DOHH2 (cell line): ENCODE measurements around the gene TWIST2.

Source experiments
- H3F3A ChIP-seq: fragments of 200-600 bp; sonication (generic), shearing (Covaris generic); 2 replicates; pipeline ENCODE4 v1.6.0; 2016; ENCODE audit warnings: antibody characterized with exemption, mild to moderate bottlenecking; ENCODE audit not compliant: control insufficient read depth, insufficient read depth
- H3K27ac ChIP-seq: fragments of 200-600 bp; sonication (generic); 2 replicates; pipeline ENCODE4 v1.5.1; 2014; ENCODE audit warnings: low read depth, mild to moderate bottlenecking, low read length, moderate library complexity
- H3K27me3 ChIP-seq: fragments of 200-600 bp; sonication (generic); 2 replicates; pipeline ENCODE4 v1.6.1; 2014; ENCODE audit warnings: mild to moderate bottlenecking, low read length, mixed read lengths; ENCODE audit not compliant: control insufficient read depth
- H3K36me3 ChIP-seq: fragments of 200-600 bp; sonication (generic); 2 replicates; pipeline ENCODE4 v1.6.1; 2014; ENCODE audit warnings: mild to moderate bottlenecking, low read length, moderate library complexity, mixed read lengths; ENCODE audit not compliant: control insufficient read depth
- H3K4me1 ChIP-seq: fragments of 200-600 bp; sonication (generic); 2 replicates; pipeline ENCODE4 v1.6.1; 2014; ENCODE audit warnings: mild to moderate bottlenecking, low read length, mixed read lengths; ENCODE audit not compliant: control insufficient read depth
- H3K4me2 ChIP-seq: fragments of 200-600 bp; sonication (generic); 2 replicates; pipeline ENCODE4 v1.6.0; 2014; ENCODE audit warnings: mild to moderate bottlenecking, low read length, moderate library complexity
- H3K4me3 ChIP-seq: fragments of 200-600 bp; sonication (generic); 2 replicates; pipeline ENCODE4 v1.5.1; 2014; ENCODE audit warnings: mild to moderate bottlenecking, low read length, mixed read lengths
- H3K79me2 ChIP-seq: fragments of 200-600 bp; sonication (generic); 2 replicates; pipeline ENCODE4 v1.6.1; 2014; ENCODE audit warnings: mild to moderate bottlenecking, low read length, mixed read lengths; ENCODE audit not compliant: control insufficient read depth
- H3K9me2 ChIP-seq: fragments of 200-600 bp; sonication (generic); replicated peaks from 2 replicates; pipeline ENCODE4 v1.6.1; 2014; ENCODE audit warnings: mild to moderate bottlenecking, low read length, mixed read lengths; ENCODE audit not compliant: control insufficient read depth
- H3K9me3 ChIP-seq: fragments of 200-600 bp; sonication (generic); 2 replicates; pipeline ENCODE4 v1.6.1; 2014; ENCODE audit warnings: antibody characterized with exemption, low read length, mixed read lengths; ENCODE audit not compliant: control insufficient read depth, insufficient read depth
- H4K20me1 ChIP-seq: fragments of 200-600 bp; sonication (generic); 2 replicates; pipeline ENCODE4 v1.6.0; 2014; ENCODE audit warnings: low read depth, mild to moderate bottlenecking, antibody characterized with exemption, low read length, moderate library complexity; ENCODE audit not compliant: control insufficient read depth, insufficient read depth
- EZH2phosphoT487 ChIP-seq: fragments of 200-600 bp; sonication (generic); IDR thresholded peaks from 2 replicates; pipeline ENCODE4 v1.6.1; 2017; ENCODE audit warnings: borderline replicate concordance, mild to moderate bottlenecking, antibody characterized with exemption, low read length, moderate library complexity, mixed read lengths
- TF ChIP-seq, protein P1 (sequence below): fragments of 200-600 bp; sonication (generic); IDR thresholded peaks from one replicate; pipeline ENCODE4 v1.5.1; 2014; ENCODE audit warnings: antibody characterized with exemption, mild to moderate bottlenecking, low read depth, low read length; ENCODE audit not compliant: poor library complexity, severe bottlenecking

Gene TWIST2

DNA sequence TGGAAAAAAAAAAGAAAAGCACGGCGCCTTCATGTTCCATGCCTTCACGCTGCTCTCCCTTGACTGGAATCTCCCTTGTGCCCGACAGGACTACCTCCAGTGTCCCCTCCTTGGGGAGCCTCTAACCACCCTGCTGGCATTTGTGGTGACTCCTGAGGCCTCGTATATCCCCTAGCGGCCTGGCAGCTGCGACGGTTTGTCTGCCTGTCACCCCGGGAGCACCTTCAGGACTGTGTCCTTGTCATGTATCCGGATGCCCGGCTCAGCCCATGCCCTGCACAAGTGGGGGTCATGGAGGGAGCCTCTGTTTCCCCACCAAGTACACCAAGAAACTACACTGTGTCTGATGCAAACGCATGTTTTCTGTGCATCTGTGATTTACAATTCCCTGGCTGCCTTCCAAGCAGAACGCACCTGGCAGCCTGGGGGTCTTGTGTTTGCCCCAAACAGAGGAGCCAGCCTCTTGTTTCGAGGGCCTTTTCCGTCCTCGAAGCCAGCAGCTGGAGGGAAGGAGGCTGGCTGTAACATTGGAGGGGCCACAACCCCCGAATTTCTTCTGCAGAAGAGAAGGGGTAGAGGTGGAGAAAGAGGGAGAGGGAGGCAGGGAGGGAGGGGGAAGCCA, 18.9 kb downstream of the TWIST2 start:
- Histone ChIP-seq H3K27ac (no peak overlapping the region), H3K4me1 (no peaks in the 10 kb centered on the region), H3K27me3 (no peaks in the 10 kb centered on the region), H3K36me3 (no peaks in the 10 kb centered on the region), H3K9me2 (no peaks in the 10 kb centered on the region), H3K4me2 (no peak overlapping the region), H3F3A (no peaks in the 10 kb centered on the region), H4K20me1 (no peaks in the 10 kb centered on the region), H3K79me2 (no peaks in the 10 kb centered on the region), H3K4me3 (no peak overlapping the region), H3K9me3 (no peaks in the 10 kb centered on the region; the same call in 1 of the 2 replicates)
- TF ChIP-seq EZH2phosphoT487 = no peak

DNA sequence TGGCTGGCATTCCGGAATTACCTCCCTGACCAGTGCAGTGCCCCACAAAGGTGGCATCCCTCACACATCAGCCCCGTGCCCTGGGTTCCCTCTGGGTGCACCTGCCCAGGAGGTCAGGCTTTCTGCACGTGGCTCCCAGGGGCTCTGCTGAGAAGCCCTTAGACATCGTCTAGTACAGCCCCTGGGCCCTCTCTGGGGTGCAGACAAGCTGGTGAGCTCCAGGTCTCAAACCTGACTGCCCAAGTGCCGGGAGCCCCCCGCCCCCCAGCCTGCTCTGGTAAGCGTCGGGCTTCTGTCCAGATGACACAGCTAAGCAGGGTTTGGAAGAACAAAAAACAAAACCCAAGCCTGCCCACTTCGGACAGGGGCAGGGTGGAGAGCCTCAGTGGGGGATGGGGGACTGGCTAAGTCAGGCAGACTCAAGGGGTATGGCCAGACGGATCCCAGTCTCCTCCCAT, 20.2 kb downstream of the TWIST2 start:
- H3K27me3 ChIP-seq = no peaks in the 10 kb centered on the region
- H3F3A ChIP-seq = no peaks in the 10 kb centered on the region
- TF ChIP-seq EZH2phosphoT487 = no peak
- TF ChIP-seq, protein P1, sequence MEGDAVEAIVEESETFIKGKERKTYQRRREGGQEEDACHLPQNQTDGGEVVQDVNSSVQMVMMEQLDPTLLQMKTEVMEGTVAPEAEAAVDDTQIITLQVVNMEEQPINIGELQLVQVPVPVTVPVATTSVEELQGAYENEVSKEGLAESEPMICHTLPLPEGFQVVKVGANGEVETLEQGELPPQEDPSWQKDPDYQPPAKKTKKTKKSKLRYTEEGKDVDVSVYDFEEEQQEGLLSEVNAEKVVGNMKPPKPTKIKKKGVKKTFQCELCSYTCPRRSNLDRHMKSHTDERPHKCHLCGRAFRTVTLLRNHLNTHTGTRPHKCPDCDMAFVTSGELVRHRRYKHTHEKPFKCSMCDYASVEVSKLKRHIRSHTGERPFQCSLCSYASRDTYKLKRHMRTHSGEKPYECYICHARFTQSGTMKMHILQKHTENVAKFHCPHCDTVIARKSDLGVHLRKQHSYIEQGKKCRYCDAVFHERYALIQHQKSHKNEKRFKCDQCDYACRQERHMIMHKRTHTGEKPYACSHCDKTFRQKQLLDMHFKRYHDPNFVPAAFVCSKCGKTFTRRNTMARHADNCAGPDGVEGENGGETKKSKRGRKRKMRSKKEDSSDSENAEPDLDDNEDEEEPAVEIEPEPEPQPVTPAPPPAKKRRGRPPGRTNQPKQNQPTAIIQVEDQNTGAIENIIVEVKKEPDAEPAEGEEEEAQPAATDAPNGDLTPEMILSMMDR = no peak
- no peaks in the 10 kb centered on the region for H3K36me3 ChIP-seq
- H3K79me2 ChIP-seq = no peaks in the 10 kb centered on the region
- H3K27ac ChIP-seq = no peak overlapping the region
- no peaks in the 10 kb centered on the region for H4K20me1 ChIP-seq
- no peaks in the 10 kb centered on the region for H3K9me2 ChIP-seq
- H3K4me1 ChIP-seq = no peaks in the 10 kb centered on the region
- no peaks in the 10 kb centered on the region; the same call in 1 of the 2 replicates for H3K9me3 ChIP-seq
- H3K4me3 ChIP-seq = no peak overlapping the region
- no peak overlapping the region for H3K4me2 ChIP-seq

DNA sequence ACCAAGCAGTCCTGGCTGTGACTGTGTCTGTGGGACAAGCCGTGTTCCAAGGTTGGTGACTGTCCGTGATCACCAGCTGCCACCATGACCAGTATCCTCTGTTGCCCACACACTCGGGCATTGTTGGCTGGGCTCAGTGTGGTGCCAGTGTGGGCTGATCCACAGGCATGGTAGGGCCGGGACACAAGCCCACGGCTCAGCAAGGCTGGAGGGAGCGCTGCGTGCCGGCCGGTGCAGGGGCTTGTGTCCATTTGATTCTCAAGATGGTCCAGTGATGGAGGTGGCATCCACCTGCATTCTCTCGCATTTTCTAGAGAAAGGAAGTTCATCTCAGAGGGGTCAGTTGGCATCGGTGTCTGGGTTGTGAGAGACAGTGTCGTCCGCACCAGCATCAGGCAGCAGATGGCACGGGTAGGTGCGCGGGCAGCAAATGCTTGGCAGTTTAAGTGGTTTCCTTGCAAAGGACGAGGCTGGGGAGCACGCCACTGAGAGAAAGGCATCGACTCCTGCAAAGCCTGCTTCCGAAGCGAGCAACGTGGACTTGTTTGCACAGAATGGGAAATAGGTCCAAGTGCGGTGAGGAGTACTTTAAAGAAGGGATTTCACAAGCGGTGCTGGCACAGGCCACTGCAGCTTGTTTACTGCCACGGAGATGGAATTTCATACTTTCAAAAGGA, 20.9 kb downstream of the TWIST2 start:
- Histone ChIP-seq H3K27me3 (no peaks in the 10 kb centered on the region), H3K36me3 (no peaks in the 10 kb centered on the region), H3K4me3 (no peak overlapping the region), H3K9me2 (no peaks in the 10 kb centered on the region), H4K20me1 (no peaks in the 10 kb centered on the region), H3K4me1 (no peaks in the 10 kb centered on the region), H3K9me3 (no peaks in the 10 kb centered on the region; the same call in 1 of the 2 replicates), H3K4me2 (no peak overlapping the region), H3K79me2 (no peaks in the 10 kb centered on the region), H3K27ac (no peak overlapping the region), H3F3A (no peaks in the 10 kb centered on the region)
- TF ChIP-seq, protein P1 = no peak
- TF ChIP-seq EZH2phosphoT487 = no peak

DNA sequence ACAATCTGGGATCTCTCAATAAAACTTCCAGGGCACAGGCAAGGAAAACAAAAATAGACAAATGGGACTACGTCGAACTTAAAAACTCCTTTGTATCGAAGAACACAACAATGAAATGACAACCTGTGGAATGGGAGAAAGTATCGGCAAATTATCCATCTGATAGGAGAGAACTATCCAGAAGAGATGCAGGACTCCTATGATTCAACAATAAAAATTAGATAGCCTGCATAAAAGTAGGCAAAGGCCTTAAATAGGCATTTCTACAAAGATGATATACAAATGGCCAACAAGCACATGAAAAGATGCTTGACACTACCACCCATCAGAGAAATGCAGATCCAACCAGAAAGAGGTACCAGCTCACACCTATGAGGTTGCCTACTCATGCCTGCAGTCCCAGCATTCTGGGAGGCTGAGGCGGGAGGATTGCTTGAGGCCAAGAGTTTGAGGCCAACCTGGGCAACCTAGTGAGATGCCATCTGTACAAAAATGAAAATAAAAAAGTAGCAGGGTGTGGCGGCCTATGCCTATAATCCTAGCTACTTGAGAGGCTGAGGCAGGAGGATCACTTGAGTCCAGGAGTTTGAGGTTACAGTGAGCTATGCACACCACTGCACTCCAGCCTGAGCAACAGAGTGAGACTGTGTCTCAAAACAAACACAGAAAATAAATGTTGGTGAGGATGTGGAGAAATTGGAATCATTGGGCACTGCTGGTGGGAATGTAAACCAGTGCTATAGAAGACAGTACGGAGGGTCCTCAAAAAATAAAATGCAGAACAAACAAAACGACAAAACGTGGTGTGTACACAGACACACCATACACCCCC, 21.6 kb downstream of the TWIST2 start:
- no peaks in the 10 kb centered on the region for H3F3A ChIP-seq
- H3K4me2 ChIP-seq = no peak overlapping the region
- H3K4me3 ChIP-seq = no peak overlapping the region

More for the DNA sequence above, 21.6 kb downstream of the TWIST2 start:
- no peak for TF ChIP-seq EZH2phosphoT487
- TF ChIP-seq, protein P1 = no peak
- Histone ChIP-seq H3K79me2 (no peaks in the 10 kb centered on the region), H3K27me3 (no peaks in the 10 kb centered on the region), H3K9me2 (no peaks in the 10 kb centered on the region), H3K27ac (no peak overlapping the region), H4K20me1 (no peaks in the 10 kb centered on the region), H3K36me3 (no peaks in the 10 kb centered on the region), H3K4me1 (no peaks in the 10 kb centered on the region), H3K9me3 (no peaks in the 10 kb centered on the region; the same call in 1 of the 2 replicates)
